GM23248 (cell line): Measurements from ENCODE around the gene TPTE. TPM values are rescaled to one million over a fixed set of nuclear protein-coding genes. Genes with fewer than 3 reads are reported as not detected.
"Not testable (repeated sequence)": the region's sequence is repeated elsewhere in the genome, so short reads cannot be mapped to it uniquely, and the experiment has no call there.

Experiments used
- DNase-seq: peaks from one replicate; pipeline ENCODE4 v3.0.0-alpha.2; 2015
- H2AFZ ChIP-seq: fragments of 200-600 bp; sonication (generic); 2 replicates; pipeline ENCODE4 v1.6.1; 2016; ENCODE audit warnings: antibody characterized with exemption
- H3F3A ChIP-seq: fragments of 200-600 bp; sonication (generic); 2 replicates; pipeline ENCODE4 v1.6.1; 2016; ENCODE audit warnings: mild to moderate bottlenecking, antibody characterized with exemption, mixed run types; ENCODE audit not compliant: insufficient read depth
- H3K27ac ChIP-seq: fragments of 200-600 bp; sonication (generic); 2 replicates; pipeline ENCODE4 v1.5.1; 2016; ENCODE audit warnings: mild to moderate bottlenecking
- H3K27me3 ChIP-seq: fragments of 200-600 bp; sonication (generic); replicated peaks from 2 replicates; pipeline ENCODE4 v1.6.1; 2016; ENCODE audit warnings: mild to moderate bottlenecking; ENCODE audit not compliant: insufficient read depth
- H3K36me3 ChIP-seq: fragments of 200-600 bp; sonication (generic); 2 replicates; pipeline ENCODE4 v1.6.1; 2016; ENCODE audit warnings: low read depth, mild to moderate bottlenecking
- H3K4me1 ChIP-seq: fragments of 200-600 bp; sonication (generic); 2 replicates; pipeline ENCODE4 v1.6.1; 2016; ENCODE audit warnings: mild to moderate bottlenecking; ENCODE audit not compliant: insufficient read depth
- H3K4me2 ChIP-seq: fragments of 200-600 bp; sonication (generic); one replicate; pipeline ENCODE4 v1.6.1; 2016; ENCODE audit warnings: mild to moderate bottlenecking; ENCODE audit not compliant: unreplicated experiment
- H3K4me3 ChIP-seq: fragments of 200-600 bp; sonication (generic); 2 replicates; pipeline ENCODE4 v1.5.1; 2016; ENCODE audit warnings: mild to moderate bottlenecking
- H3K79me2 ChIP-seq: fragments of 200-600 bp; sonication (generic); 2 replicates; pipeline ENCODE4 v1.6.1; 2016; ENCODE audit warnings: mild to moderate bottlenecking; ENCODE audit not compliant: insufficient read depth
- H3K9ac ChIP-seq: fragments of 200-600 bp; sonication (generic); 2 replicates; pipeline ENCODE4 v1.6.1; 2016; ENCODE audit warnings: mild to moderate bottlenecking
- H3K9me2 ChIP-seq: fragments of 200-600 bp; sonication (generic); 2 replicates; pipeline ENCODE4 v1.6.1; 2016; ENCODE audit warnings: mixed run types, mild to moderate bottlenecking, moderate library complexity; ENCODE audit not compliant: insufficient read depth
- H3K9me3 ChIP-seq: fragments of 200-600 bp; sonication (generic); one replicate; pipeline ENCODE4 v1.6.1; 2017; ENCODE audit warnings: low read depth
- H4K20me1 ChIP-seq: fragments of 200-600 bp; sonication (generic); 2 replicates; pipeline ENCODE4 v1.6.0; 2016; ENCODE audit not compliant: insufficient read depth
- EZH2 ChIP-seq: fragments of 200-600 bp; sonication (generic); IDR thresholded peaks from 2 replicates; pipeline ENCODE4 v1.6.1; 2018; ENCODE audit warnings: antibody characterized with exemption, mild to moderate bottlenecking; ENCODE audit not compliant: insufficient read depth, poor library complexity, severe bottlenecking
- EZH2phosphoT487 ChIP-seq: fragments of 200-600 bp; sonication (generic); IDR thresholded peaks from 2 replicates; pipeline ENCODE4 v1.6.1; 2018; ENCODE audit warnings: antibody characterized with exemption, moderate library complexity, mild to moderate bottlenecking, low read depth; ENCODE audit not compliant: insufficient read depth
- WGBS, 2 experiments: methylation state at CpG; one replicate each; pipeline ENCODE4 v1.1.6; 2015 to 2017; ENCODE audit warnings: low lambda C conversion rate in 2 of 2, low coverage in 1 of 2; ENCODE audit errors: missing lambda C conversion rate in 2 of 2; 5-methylcytosine and 5-hydroxymethylcytosine counted together
- in situ Hi-C: fragments of 300-500 bp; cut with MboI; formaldehyde crosslinking; loops from 2 replicates; pipeline ENCODE4 v1.15.0; 2020
- polyA plus RNA-seq: library from polyadenylated mRNA; unstranded; fragments of >200 nt; fragmentation: Nextera tagmentation; extraction: Ambion mirVana; gene quantifications from 2 replicates; pipeline ENCODE4 v1.2.1, GENCODE V29; 2016
- total RNA-seq: library from RNA; depleted of rRNA; stranded (reverse); fragments of >200 nt; shearing (Covaris generic); gene quantifications from 2 replicates; pipeline ENCODE4 v1.2.3, GENCODE V29; 2014; rRNA removed

TPTE gene
- total RNA-seq (not detected in 2 replicates), polyA plus RNA-seq (not detected in 2 replicates)

- in situ Hi-C loops: no loop called here
- no peaks in the 10 kb centered on the region for H3K4me1 ChIP-seq
- no peaks in the 10 kb centered on the region for H3K9me2 ChIP-seq
- no peaks in the 10 kb centered on the region for H3K9me3 ChIP-seq
- no peak within 1 kb of the TSS for H2AFZ ChIP-seq
- H3K4me3 ChIP-seq: no peak within 1 kb of the TSS
- H3K79me2 ChIP-seq: no peaks in the 10 kb centered on the region
- TF ChIP-seq EZH2phosphoT487: no peak
- TF ChIP-seq EZH2: no peak
- no peaks in the 10 kb centered on the region for H4K20me1 ChIP-seq
- no peak within 1 kb of the TSS for H3K4me2 ChIP-seq
- no peak within 1 kb of the TSS for H3K9ac ChIP-seq
- no peak for DNase-seq
- H3K36me3 ChIP-seq: no peaks in the 10 kb centered on the region
- H3K27ac ChIP-seq: no peak within 1 kb of the TSS
- no peaks in the 10 kb centered on the region for H3K27me3 ChIP-seq
- no peaks in the 10 kb centered on the region for H3F3A ChIP-seq
- WGBS, 2 experiments: 62 to 73% methylated on average over 36 to 61 of the region's 66 CpGs
Observed at GRCh38 chr21:10521091-10521598, at the start of gene TPTE. TPTE (plus strand) TSS chr21:10521583; CDS start chr21:10538724, 17,141 bp downstream.

- H3K4me2 ChIP-seq, DNase-seq, H3K9ac ChIP-seq, H4K20me1 ChIP-seq, H3K27ac ChIP-seq, H3K4me1 ChIP-seq, H3K4me3 ChIP-seq, H3F3A ChIP-seq, H3K27me3 ChIP-seq, H2AFZ ChIP-seq, H3K9me2 ChIP-seq, H3K36me3 ChIP-seq, H3K79me2 ChIP-seq, H3K9me3 ChIP-seq, in situ Hi-C loops: not testable (repeated sequence)
Observed at GRCh38 chr21:10471999-10472398, 49.4 kb upstream of the TPTE start.

- DNase-seq, H3K4me1 ChIP-seq, H3K9me3 ChIP-seq, H3K9ac ChIP-seq, H4K20me1 ChIP-seq, H3K27ac ChIP-seq, H2AFZ ChIP-seq, H3K79me2 ChIP-seq, in situ Hi-C loops, H3K27me3 ChIP-seq, H3K36me3 ChIP-seq, H3K4me2 ChIP-seq, H3F3A ChIP-seq, H3K4me3 ChIP-seq, H3K9me2 ChIP-seq: not testable (repeated sequence)
- 26 to 28% methylated on average over 7 of the region's 7 CpGs for WGBS, 2 experiments
Observed at GRCh38 chr21:10477794-10478193, 43.6 kb upstream of the TPTE start.

GRCh38 chr21:10479875-10480274 lies 41.5 kb upstream of the TPTE start:
- H3K36me3 ChIP-seq, H3K79me2 ChIP-seq, H3F3A ChIP-seq, H4K20me1 ChIP-seq, H3K9ac ChIP-seq, in situ Hi-C loops, H3K4me3 ChIP-seq, H3K9me3 ChIP-seq, H3K27ac ChIP-seq, DNase-seq, H3K4me1 ChIP-seq, H2AFZ ChIP-seq, H3K9me2 ChIP-seq, H3K27me3 ChIP-seq, H3K4me2 ChIP-seq: not testable (repeated sequence)
- 4 to 6% methylated on average over 4 of the region's 4 CpGs for WGBS, 2 experiments

DNA sequence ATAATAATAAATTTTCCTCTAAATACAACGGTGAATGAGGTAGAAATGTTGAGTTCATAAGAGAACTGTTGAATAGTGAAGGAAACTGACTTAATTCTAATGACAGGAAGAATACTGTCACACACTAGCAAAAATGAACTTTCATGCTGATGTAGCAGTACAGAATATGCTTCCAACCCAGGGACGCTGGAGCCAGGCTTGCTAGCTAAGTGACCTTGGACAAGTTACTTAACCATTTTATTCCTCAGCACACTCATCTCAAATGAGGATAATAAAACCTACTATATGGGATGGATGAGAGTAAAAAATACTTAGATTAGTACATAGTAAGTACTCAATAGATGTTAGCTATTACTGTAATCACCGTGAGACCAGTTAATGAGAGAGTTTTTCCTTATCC lies 36.5 kb upstream of the TPTE start:
- H3K36me3 ChIP-seq, H2AFZ ChIP-seq, H3F3A ChIP-seq, H4K20me1 ChIP-seq, H3K9me3 ChIP-seq, H3K27ac ChIP-seq, DNase-seq, H3K27me3 ChIP-seq, H3K4me2 ChIP-seq, H3K9me2 ChIP-seq, H3K79me2 ChIP-seq, H3K9ac ChIP-seq, H3K4me3 ChIP-seq, H3K4me1 ChIP-seq, in situ Hi-C loops: not testable (repeated sequence)
- WGBS, 2 experiments: 17 to 19% methylated on average over 3 of the region's 3 CpGs

GRCh38 chr21:10490453-10490852 lies 30.9 kb upstream of the TPTE start:
- H2AFZ ChIP-seq, H3K4me1 ChIP-seq, H4K20me1 ChIP-seq, H3K4me2 ChIP-seq, H3K27me3 ChIP-seq, H3K79me2 ChIP-seq, H3K9me2 ChIP-seq, in situ Hi-C loops, H3K4me3 ChIP-seq, DNase-seq, H3K36me3 ChIP-seq, H3K9me3 ChIP-seq, H3F3A ChIP-seq, H3K9ac ChIP-seq, H3K27ac ChIP-seq: not testable (repeated sequence)
- 15 to 25% methylated on average over 3 of the region's 3 CpGs for WGBS, 2 experiments
